HG03571 (cell line): ENCODE measurements around the gene CYB5D1.

Experiments used
- ATAC-seq: cut with Tn5 transposase; IDR thresholded peaks from one replicate; pipeline ENCODE4 v1.9.1; 2021; ENCODE audit not compliant: unreplicated experiment

The CYB5D1 gene

DNA sequence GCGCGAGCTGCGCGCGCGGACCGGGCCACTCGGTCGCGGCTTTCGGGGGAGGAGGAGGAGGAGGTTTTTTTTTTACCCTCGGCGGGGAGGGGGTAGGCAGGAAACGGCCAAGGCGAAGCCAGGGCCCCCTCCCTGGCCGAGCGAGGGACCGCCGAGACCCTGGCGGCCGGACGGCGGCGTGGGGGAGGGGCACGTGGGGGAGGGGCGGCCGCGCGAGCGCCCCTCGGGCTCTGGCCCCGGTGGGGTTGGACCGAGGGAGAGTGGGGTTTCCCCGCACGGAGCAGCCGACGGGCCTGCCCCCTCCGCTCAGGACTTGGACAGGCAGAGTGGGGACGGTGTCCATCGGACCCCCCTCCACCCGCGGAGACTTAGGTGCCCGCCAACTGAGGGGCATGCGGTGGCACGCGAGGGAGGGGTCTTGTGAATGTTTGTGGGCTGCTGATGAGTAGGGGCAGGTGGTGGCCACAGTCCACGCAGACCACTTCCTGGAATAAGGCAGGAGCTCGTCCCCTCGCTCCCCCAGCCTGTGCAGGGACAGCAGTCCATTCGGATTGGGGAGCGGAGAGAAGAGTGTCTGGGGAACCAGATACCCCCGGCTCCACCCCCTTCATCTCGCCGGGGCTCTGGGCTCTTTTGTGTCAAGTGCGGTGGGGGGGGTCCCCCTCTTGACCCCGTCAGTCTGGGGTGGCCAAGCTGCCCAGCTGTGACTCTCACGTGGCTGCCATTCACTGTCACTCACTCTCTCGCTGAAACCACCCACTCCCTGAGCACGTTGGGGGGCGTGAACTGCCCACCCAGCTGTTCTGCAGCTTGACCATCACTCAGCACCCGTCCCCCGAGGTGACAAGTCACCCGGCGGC lies 27.8 kb downstream of the CYB5D1 start:
- no peak for ATAC-seq

- no peak for ATAC-seq
These were observed 28.6 kb downstream of the CYB5D1 start for GRCh38 chr17:7886227-7887037.

DNA sequence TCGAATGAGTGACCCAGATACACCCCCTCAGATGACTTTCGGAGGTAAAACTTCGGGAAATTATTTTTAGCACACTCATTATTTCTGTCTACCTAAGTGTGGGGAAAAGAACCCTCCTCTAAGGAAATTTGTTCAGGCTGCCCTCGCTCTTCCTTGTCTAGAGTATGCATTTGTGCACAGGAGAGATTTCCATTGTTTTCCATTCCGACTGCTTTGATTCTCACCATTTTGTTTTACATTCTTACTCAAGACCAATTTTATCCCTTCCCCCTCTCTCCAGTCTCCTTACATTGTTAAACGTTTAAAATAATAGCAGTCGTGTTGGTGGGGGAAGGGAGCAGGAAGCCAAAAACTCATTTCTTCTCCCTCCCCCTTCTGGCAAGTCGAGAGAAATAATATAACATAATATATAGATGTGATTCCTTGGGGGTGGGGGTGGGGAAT lies 29.3 kb downstream of the CYB5D1 start:
- ATAC-seq, result no peak

- ATAC-seq, result peak; percentile 53
These were observed 29.8 kb downstream of the CYB5D1 start for GRCh38 chr17:7887482-7888183.

DNA sequence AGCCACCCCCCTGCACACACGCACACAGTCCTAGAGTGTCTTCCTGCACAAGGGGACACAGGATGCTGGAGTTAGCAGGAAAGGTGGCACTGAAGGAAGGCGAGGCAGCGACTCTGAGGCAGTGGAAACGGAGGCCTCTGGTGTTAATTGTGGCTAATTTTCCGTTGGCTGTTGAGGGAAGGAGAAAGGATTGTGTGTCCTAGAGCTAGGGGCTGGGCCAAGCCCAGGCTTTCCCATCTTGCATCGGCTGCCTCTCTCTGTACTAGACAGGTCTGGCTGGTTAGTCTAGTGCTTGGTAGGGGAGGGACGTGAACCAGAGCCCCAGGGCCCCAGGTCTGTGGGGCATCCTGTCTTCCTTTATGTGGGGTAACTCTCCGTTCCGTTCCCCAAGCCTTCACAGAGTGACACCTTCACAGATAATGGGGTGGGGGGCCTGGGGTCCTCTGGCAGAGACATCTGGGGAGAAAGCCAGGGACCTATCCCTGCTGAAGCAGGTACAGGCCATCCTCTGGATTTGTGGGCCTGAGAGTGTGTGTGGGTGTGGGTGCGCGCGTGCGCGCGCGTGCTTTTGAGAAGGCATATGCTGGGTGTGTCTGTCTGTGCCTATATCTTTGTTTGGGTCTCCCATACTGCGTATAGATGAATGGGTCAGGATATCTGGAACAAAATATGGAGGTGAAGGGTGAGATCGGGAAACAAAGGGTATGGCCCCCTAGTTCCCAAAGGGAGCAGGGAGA lies 30.5 kb downstream of the CYB5D1 start, which contains the start of gene CHD3:
Gene CHD3, plus strand, starts transcription at position 606 of the 737 bp plus-strand sequence. CDS start 212 bp downstream, outside the sequence.
- ATAC-seq, result no peak

GRCh38 chr17:7889166-7889955 lies 31.6 kb downstream of the CYB5D1 start:
- ATAC-seq, result no peak

GRCh38 chr17:7893187-7893880 lies 35.5 kb downstream of the CYB5D1 start:
- no peak for ATAC-seq

GRCh38 chr17:7894226-7894625 lies 36.4 kb downstream of the CYB5D1 start:
- no peak for ATAC-seq

DNA sequence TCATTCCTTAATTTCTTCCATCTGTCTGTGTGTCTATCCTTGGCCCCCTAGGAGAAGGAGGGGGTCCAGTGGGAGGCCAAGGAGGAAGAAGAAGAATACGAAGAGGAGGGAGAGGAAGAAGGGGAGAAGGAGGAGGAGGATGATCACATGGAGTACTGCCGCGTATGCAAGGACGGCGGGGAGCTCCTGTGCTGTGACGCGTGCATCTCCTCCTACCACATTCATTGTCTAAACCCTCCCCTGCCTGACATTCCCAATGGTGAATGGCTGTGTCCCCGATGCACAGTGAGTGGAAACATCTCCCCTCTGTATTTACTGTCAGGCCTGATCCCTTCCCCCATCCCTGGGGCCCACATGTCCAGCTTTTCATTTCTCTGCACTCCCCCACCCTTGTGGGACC lies 37.1 kb downstream of the CYB5D1 start:
- ATAC-seq, result no peak

GRCh38 chr17:7897090-7897489 lies 39.3 kb downstream of the CYB5D1 start:
- ATAC-seq, result no peak

DNA sequence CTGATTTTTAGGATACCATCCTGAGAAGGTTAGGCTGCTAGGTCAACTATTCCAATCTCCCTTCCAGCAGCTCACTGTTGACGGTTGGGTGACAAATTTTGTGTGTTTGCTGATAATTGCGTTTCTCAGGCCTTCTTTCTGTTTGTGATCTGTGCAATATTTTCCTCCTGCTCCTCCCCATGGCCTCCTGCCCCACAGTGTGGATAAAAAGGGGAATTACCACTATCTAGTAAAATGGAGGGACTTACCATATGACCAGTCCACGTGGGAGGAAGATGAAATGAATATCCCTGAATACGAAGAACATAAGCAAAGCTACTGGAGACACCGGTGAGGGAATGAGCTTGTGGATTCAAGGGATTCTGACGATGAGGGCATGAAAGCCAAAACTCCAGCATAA lies 40.0 kb downstream of the CYB5D1 start:
- no peak for ATAC-seq

DNA sequence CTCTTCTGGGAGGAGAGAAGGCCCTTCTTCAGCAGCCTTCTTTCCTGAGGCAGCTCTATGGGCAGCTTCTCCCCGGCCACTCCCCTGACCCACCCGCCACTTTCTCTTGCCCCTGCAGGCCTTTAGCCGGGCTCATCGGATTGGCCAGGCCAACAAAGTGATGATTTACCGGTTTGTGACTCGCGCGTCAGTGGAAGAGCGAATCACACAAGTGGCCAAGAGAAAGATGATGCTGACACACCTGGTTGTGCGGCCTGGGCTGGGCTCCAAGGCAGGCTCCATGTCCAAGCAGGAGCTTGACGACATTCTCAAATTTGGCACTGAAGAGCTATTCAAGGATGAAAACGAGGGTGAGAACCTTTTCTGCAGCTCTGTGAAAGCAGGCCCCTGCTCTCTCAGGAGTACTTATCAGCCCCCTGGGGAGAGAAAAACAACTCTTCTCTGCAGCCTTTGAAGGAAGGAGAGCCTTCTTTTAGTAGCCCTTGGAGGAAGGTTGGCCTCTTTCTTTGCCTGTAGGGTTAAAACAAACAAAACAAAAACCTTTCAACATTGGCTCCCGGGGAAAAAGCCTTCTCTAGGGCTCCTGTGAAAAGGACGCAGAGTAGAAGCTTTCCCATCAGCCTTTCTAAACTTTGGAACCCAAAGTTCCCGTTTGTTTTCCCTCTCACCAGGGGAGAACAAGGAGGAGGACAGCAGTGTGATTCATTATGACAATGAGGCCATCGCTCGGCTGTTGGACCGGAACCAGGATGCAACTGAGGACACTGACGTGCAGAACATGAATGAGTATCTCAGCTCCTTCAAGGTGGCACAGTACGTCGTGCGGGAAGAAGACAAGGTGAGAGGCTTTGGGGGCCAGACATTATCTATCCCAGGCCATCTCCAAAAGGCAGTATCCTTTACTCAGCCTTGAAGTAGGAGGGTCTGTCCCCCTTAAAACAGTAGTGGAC lies 45.6 kb downstream of the CYB5D1 start:
- ATAC-seq, result no peak

DNA sequence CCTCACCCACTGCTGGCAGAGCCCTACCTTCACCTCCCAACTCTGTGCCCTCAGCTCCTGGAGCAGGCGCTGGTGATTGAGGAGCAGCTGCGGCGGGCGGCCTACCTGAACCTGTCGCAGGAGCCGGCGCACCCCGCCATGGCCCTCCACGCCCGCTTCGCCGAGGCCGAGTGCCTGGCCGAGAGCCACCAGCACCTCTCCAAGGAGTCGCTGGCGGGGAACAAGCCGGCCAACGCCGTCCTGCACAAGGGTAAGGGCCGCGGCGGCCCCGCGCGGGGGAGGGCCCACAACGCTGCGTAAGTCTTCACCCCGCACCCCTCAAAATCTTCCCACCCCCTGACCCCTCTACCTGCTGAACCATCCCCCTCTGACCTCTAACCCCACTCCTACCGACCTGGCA lies 51.3 kb downstream of the CYB5D1 start:
- no peak for ATAC-seq

- no peak for ATAC-seq
These were observed 52.5 kb downstream of the CYB5D1 start for GRCh38 chr17:7910281-7910680.

DNA sequence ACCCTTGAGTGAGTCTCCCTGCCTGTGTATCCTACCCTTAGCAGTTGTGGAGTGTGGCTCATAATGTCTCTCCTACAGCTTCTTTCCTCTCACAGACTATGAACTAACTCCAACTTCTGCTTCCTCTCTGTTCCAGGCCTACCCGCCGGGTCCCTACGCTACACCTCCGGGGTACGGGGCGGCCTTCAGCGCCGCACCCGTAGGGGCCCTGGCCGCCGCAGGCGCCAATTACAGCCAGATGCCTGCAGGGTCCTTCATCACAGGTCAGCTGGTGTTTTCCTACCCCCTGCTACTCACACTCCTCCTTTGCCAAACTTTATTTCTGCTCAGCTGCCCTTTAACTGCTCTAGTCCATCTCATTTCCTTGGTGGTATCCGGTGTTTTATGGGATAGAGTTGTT lies 52.9 kb downstream of the CYB5D1 start:
- no peak for ATAC-seq

DNA sequence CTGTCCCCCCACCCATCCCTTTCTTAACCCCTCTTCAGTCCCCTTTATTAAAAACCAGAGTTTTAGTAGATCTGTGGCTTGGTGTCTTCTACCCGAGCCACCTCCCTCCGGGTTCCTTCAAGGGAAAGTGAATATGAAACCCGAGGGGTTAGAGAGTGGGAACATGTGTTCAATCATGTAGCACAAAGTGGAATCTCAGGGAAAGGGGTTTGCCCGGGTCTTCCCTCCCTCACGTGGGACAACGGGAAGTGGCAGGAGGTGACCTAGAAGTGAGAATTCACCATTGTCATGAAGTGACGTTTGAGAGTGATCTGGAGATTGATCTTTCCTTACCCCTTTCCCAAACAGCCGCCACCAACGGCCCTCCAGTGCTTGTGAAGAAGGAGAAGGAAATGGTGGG lies 53.3 kb downstream of the CYB5D1 start:
- ATAC-seq, result no peak
